ENCODE data around the gene FAM131B. TPM values are rescaled to one million over a fixed set of nuclear protein-coding genes. Genes with fewer than 3 reads are reported as not detected.

FAM131B gene
- 0.07 TPM in 1 of 2 replicates, not detected in the other for total RNA-seq (2016; rRNA removed; fragmentation: Illumina TruSeq; extraction: Trizol)
- not detected in 2 replicates for total RNA-seq (2016; cell fraction: cytosol; rRNA removed; fragmentation: Illumina TruSeq; extraction: Trizol; ENCODE audit: low read depth)
- total RNA-seq (2016; cell fraction: insoluble cytoplasmic fraction; rRNA removed; fragmentation: Illumina TruSeq; extraction: Trizol), result 0.15 TPM in 1 of 2 replicates, not detected in the other
- total RNA-seq (2016; cell fraction: membrane; rRNA removed; fragmentation: Illumina TruSeq; extraction: Trizol), result not detected in 2 replicates
- not detected in 2 replicates for total RNA-seq (2016; cell fraction: nucleus; rRNA removed; fragmentation: Illumina TruSeq; extraction: Trizol)
- polyA plus RNA-seq (2011; rRNA removed), result not detected in 2 replicates
- polyA plus RNA-seq (2011; cell fraction: cytosol; rRNA removed), result not detected in 2 replicates
- polyA plus RNA-seq (2011; cell fraction: nucleus; rRNA removed), result not detected in 2 replicates
- not detected in 2 replicates for polyA plus RNA-seq (2012)
- polyA plus RNA-seq (2016; cell fraction: cytosol; fragmentation: Illumina TruSeq; extraction: Trizol; ENCODE audit: low read depth), result not detected in 2 replicates
- polyA plus RNA-seq (2016; cell fraction: insoluble cytoplasmic fraction; fragmentation: Illumina TruSeq; extraction: Trizol; ENCODE audit: low read depth), result not detected in 2 replicates
- polyA plus RNA-seq (2016; cell fraction: membrane; fragmentation: Illumina TruSeq; extraction: Trizol; ENCODE audit: low read depth), result not detected in 2 replicates
- polyA plus RNA-seq (2016; cell fraction: nucleus; fragmentation: Illumina TruSeq; extraction: Trizol; ENCODE audit: insufficient read depth, low read depth), result not detected in 2 replicates
- polyA minus RNA-seq (2011; rRNA and poly(A)+ RNA removed; ENCODE audit: low replicate concordance), result 0.54 TPM in 1 of 2 replicates, not detected in the other
- not detected in 2 replicates for polyA minus RNA-seq (2011; cell fraction: cytosol; rRNA and poly(A)+ RNA removed)
- polyA minus RNA-seq (2011; cell fraction: nucleus; rRNA and poly(A)+ RNA removed), result not detected in 2 replicates
- not detected for Bru-seq, nascent RNA
- not detected for BruChase-seq, experiment 1, labeled RNA remaining after a 6-hour chase
- not detected for BruChase-seq, experiment 2, labeled RNA remaining after a 2-hour chase
- long read RNA-seq, experiment 1, result 0 reads
- long read RNA-seq, experiment 2, result 0 reads

- no peak within 1 kb of the TSS for H2AFZ ChIP-seq (ENCODE audit: low read length)
- peak within 1 kb of the TSS; percentile 42 for H3K4me2 ChIP-seq (ENCODE audit: low read depth, low read length)
- ChIA-PET CTCF (ENCODE audit: low intra/inter-chr PET ratio, low total read pairs) (no interaction called here), POLR2A (no interaction called here)
- H3K4me1 ChIP-seq (ENCODE audit: insufficient read depth, low read length), result no peaks in the 10 kb centered on the region
- in situ Hi-C loops (cut with HindIII; ENCODE audit: extremely low pct_ligation_motif_present, low pct_unique_long_range_greater_than_20kb), result no loop called here
- intact Hi-C loops (cut with micrococcal nuclease; ENCODE audit: unreplicated experiment), result no loop called here
- peak; percentile 19; the same call in 2 of the 3 replicates for ATAC-seq
- WGBS (ENCODE audit: low lambda C conversion rate), result 25% methylated on average over 44 of the region's 112 CpGs
- H3K9ac ChIP-seq (ENCODE audit: insufficient read depth, low read depth, low read length), result no peak within 1 kb of the TSS
- no peaks in the 10 kb centered on the region for H3K9me3 ChIP-seq (ENCODE audit: low read length)
- peaks cover 7 to 73% of the 10 kb centered on the region in 2 experiments for H3K27me3 ChIP-seq (ENCODE audit: control insufficient read depth in 1 of 2, insufficient read depth in 2 of 2, low read length in 2 of 2)
- H3K4me3 ChIP-seq (replicated peaks in 1 of 3; ENCODE audit: insufficient read depth in 1 of 3, low read depth in 2 of 3, low read length in 3 of 3), result peak within 1 kb of the TSS in 1 of 3 experiments; percentile 43; a peak in 1 of 6 replicates
- no peak for FAIRE-seq
- no peaks in the 10 kb centered on the region for H4K20me1 ChIP-seq (ENCODE audit: insufficient read depth, low read length)
- DNase-seq (ENCODE audit: low spot score), result no peak
- no peaks in the 10 kb centered on the region for H3K79me2 ChIP-seq (ENCODE audit: insufficient read depth, low read length)
- H3K27ac ChIP-seq (ENCODE audit: extremely low read length, insufficient read depth, low read length), result no peak within 1 kb of the TSS
- H3K36me3 ChIP-seq (replicated peaks in 1 of 2; ENCODE audit: control insufficient read depth in 1 of 2, insufficient read depth in 2 of 2, low read length in 2 of 2), result no peaks in the 10 kb centered on the region
- no TSS peak for BruUV-seq (replicated peaks)
- no peak for TF ChIP-seq ARID5B (CRISPR knock-in tag; IDR thresholded peaks at IDR 0.05)
- no peak for TF ChIP-seq SMAD9 (CRISPR knock-in tag; IDR thresholded peaks at IDR 0.05)
- TF ChIP-seq ZNF766 (CRISPR knock-in tag; IDR thresholded peaks at IDR 0.05; ENCODE audit: borderline replicate concordance), result no peak
- no peak for TF ChIP-seq FOXO4 (CRISPR knock-in tag; conservative IDR thresholded peaks at IDR 0.05)
- TF ChIP-seq ZNF839 (CRISPR knock-in tag; IDR thresholded peaks at IDR 0.05; ENCODE audit: borderline replicate concordance), result no peak
- TF ChIP-seq HNRNPL (IDR thresholded peaks at IDR 0.05; ENCODE audit: low read depth, low read length), result no peak
- no peak for TF ChIP-seq ZNF713 (CRISPR knock-in tag; IDR thresholded peaks at IDR 0.05)
- no peak for TF ChIP-seq CTCF (CRISPR knock-in tag; IDR thresholded peaks at IDR 0.05)
- TF ChIP-seq ZNF784 (CRISPR knock-in tag; IDR thresholded peaks at IDR 0.05; ENCODE audit: borderline replicate concordance), result no peak
Observed at GRCh38 chr7:143362131-143363015, at the start of gene FAM131B. Gene FAM131B (minus strand): TSS chr7:143362713. CDS start chr7:143362603, 110 bp downstream.

Data from HepG2 (cell line).